Transverse colon (tissue), 3 donors: ENCODE results near the gene SUGCT.

Source experiments
- EP300 ChIP-seq: sonication (generic); formaldehyde crosslinking; IDR thresholded peaks from one replicate; pipeline ENCODE4 v1.6.1; 2017; ENCODE audit warnings: antibody characterized with exemption, low read depth
- POLR2A ChIP-seq: fragments of 450-650 bp; IDR thresholded peaks from one replicate; pipeline ENCODE4 v1.6.1; 2016; ENCODE audit warnings: antibody characterized with exemption, mild to moderate bottlenecking, moderate library complexity
- TF ChIP-seq, protein P1 (sequence below), 5 experiments: fragments of 200-600 bp in 3 of 5; fragments of 450-650 bp in 2 of 5; sonication (generic) in 3 of 5; IDR thresholded peaks; 1 replicate in 2 of 5; 2 replicates in 3 of 5; pipeline ENCODE4 v1.5.1; 2016 to 2017; ENCODE audit warnings: antibody characterized with exemption in 5 of 5, inconsistent platforms in 3 of 5, mild to moderate bottlenecking in 2 of 5, moderate library complexity in 1 of 5

DNA sequence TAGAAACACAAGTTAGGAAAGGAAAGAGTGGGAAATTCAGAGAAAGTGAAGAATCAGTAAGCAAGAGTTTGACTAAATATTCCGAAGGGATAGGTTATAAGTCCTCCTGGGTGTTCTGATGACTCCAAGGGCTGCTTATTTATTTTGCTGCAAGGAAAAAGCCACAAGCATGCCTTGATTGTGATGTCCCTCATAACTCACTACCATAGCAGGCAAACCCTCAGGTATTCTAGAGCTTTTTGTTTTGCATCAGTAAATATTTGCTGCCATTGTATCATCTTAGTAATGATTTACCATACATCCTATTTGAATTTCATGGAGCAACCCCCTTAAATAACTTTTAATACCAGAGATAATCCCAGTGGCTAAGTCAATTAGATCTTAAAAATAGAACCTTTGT is 688.1 kb downstream of the SUGCT start:
- TF ChIP-seq, protein P1, sequence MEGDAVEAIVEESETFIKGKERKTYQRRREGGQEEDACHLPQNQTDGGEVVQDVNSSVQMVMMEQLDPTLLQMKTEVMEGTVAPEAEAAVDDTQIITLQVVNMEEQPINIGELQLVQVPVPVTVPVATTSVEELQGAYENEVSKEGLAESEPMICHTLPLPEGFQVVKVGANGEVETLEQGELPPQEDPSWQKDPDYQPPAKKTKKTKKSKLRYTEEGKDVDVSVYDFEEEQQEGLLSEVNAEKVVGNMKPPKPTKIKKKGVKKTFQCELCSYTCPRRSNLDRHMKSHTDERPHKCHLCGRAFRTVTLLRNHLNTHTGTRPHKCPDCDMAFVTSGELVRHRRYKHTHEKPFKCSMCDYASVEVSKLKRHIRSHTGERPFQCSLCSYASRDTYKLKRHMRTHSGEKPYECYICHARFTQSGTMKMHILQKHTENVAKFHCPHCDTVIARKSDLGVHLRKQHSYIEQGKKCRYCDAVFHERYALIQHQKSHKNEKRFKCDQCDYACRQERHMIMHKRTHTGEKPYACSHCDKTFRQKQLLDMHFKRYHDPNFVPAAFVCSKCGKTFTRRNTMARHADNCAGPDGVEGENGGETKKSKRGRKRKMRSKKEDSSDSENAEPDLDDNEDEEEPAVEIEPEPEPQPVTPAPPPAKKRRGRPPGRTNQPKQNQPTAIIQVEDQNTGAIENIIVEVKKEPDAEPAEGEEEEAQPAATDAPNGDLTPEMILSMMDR (IDR thresholded peaks at IDR 0.05): no peak
- no peak for TF ChIP-seq POLR2A
- TF ChIP-seq EP300: no peak
